GM23248 (cell line): ENCODE data around the gene SPIB. TPM values are rescaled to one million over a fixed set of nuclear protein-coding genes. Genes with fewer than 3 reads are reported as not detected.

Experiments
- DNase-seq: peaks from one replicate; pipeline ENCODE4 v3.0.0-alpha.2; 2015
- H2AFZ ChIP-seq: fragments of 200-600 bp; sonication (generic); 2 replicates; pipeline ENCODE4 v1.6.1; 2016; ENCODE audit warnings: antibody characterized with exemption
- H3F3A ChIP-seq: fragments of 200-600 bp; sonication (generic); 2 replicates; pipeline ENCODE4 v1.6.1; 2016; ENCODE audit warnings: mild to moderate bottlenecking, antibody characterized with exemption, mixed run types; ENCODE audit not compliant: insufficient read depth
- H3K27ac ChIP-seq: fragments of 200-600 bp; sonication (generic); 2 replicates; pipeline ENCODE4 v1.5.1; 2016; ENCODE audit warnings: mild to moderate bottlenecking
- H3K27me3 ChIP-seq: fragments of 200-600 bp; sonication (generic); replicated peaks from 2 replicates; pipeline ENCODE4 v1.6.1; 2016; ENCODE audit warnings: mild to moderate bottlenecking; ENCODE audit not compliant: insufficient read depth
- H3K36me3 ChIP-seq: fragments of 200-600 bp; sonication (generic); 2 replicates; pipeline ENCODE4 v1.6.1; 2016; ENCODE audit warnings: low read depth, mild to moderate bottlenecking
- H3K4me1 ChIP-seq: fragments of 200-600 bp; sonication (generic); 2 replicates; pipeline ENCODE4 v1.6.1; 2016; ENCODE audit warnings: mild to moderate bottlenecking; ENCODE audit not compliant: insufficient read depth
- H3K4me2 ChIP-seq: fragments of 200-600 bp; sonication (generic); one replicate; pipeline ENCODE4 v1.6.1; 2016; ENCODE audit warnings: mild to moderate bottlenecking; ENCODE audit not compliant: unreplicated experiment
- H3K4me3 ChIP-seq: fragments of 200-600 bp; sonication (generic); 2 replicates; pipeline ENCODE4 v1.5.1; 2016; ENCODE audit warnings: mild to moderate bottlenecking
- H3K79me2 ChIP-seq: fragments of 200-600 bp; sonication (generic); 2 replicates; pipeline ENCODE4 v1.6.1; 2016; ENCODE audit warnings: mild to moderate bottlenecking; ENCODE audit not compliant: insufficient read depth
- H3K9ac ChIP-seq: fragments of 200-600 bp; sonication (generic); 2 replicates; pipeline ENCODE4 v1.6.1; 2016; ENCODE audit warnings: mild to moderate bottlenecking
- H3K9me2 ChIP-seq: fragments of 200-600 bp; sonication (generic); 2 replicates; pipeline ENCODE4 v1.6.1; 2016; ENCODE audit warnings: mixed run types, mild to moderate bottlenecking, moderate library complexity; ENCODE audit not compliant: insufficient read depth
- H3K9me3 ChIP-seq: fragments of 200-600 bp; sonication (generic); one replicate; pipeline ENCODE4 v1.6.1; 2017; ENCODE audit warnings: low read depth
- H4K20me1 ChIP-seq: fragments of 200-600 bp; sonication (generic); 2 replicates; pipeline ENCODE4 v1.6.0; 2016; ENCODE audit not compliant: insufficient read depth
- EZH2 ChIP-seq: fragments of 200-600 bp; sonication (generic); IDR thresholded peaks from 2 replicates; pipeline ENCODE4 v1.6.1; 2018; ENCODE audit warnings: antibody characterized with exemption, mild to moderate bottlenecking; ENCODE audit not compliant: insufficient read depth, poor library complexity, severe bottlenecking
- EZH2phosphoT487 ChIP-seq: fragments of 200-600 bp; sonication (generic); IDR thresholded peaks from 2 replicates; pipeline ENCODE4 v1.6.1; 2018; ENCODE audit warnings: antibody characterized with exemption, moderate library complexity, mild to moderate bottlenecking, low read depth; ENCODE audit not compliant: insufficient read depth
- WGBS, 2 experiments: methylation state at CpG; one replicate each; pipeline ENCODE4 v1.1.6; 2015 to 2017; ENCODE audit warnings: low lambda C conversion rate in 2 of 2, low coverage in 1 of 2; ENCODE audit errors: missing lambda C conversion rate in 2 of 2; 5-methylcytosine and 5-hydroxymethylcytosine counted together
- in situ Hi-C: fragments of 300-500 bp; cut with MboI; formaldehyde crosslinking; loops from 2 replicates; pipeline ENCODE4 v1.15.0; 2020
- polyA plus RNA-seq: library from polyadenylated mRNA; unstranded; fragments of >200 nt; fragmentation: Nextera tagmentation; extraction: Ambion mirVana; gene quantifications from 2 replicates; pipeline ENCODE4 v1.2.1, GENCODE V29; 2016
- total RNA-seq: library from RNA; depleted of rRNA; stranded (reverse); fragments of >200 nt; shearing (Covaris generic); gene quantifications from 2 replicates; pipeline ENCODE4 v1.2.3, GENCODE V29; 2014

Gene SPIB
- total and polyA plus RNA-seq, 2 experiments from 2014 or later: not detected

- Histone ChIP-seq H3F3A (no peaks in the 10 kb centered on the region), H3K9ac (no peak overlapping the region), H3K4me2 (no peak overlapping the region), H3K27me3 (no peaks in the 10 kb centered on the region), H3K9me3 (no peaks in the 10 kb centered on the region), H3K36me3 (no peaks in the 10 kb centered on the region), H3K4me3 (no peak overlapping the region), H2AFZ (no peak overlapping the region), H3K4me1 (no peaks in the 10 kb centered on the region), H4K20me1 (no peaks in the 10 kb centered on the region), H3K9me2 (no peaks in the 10 kb centered on the region), H3K27ac (no peak overlapping the region), H3K79me2 (no peaks in the 10 kb centered on the region)
- 70 to 76% methylated on average over 10 of the region's 10 CpGs for WGBS, 2 experiments
- in situ Hi-C loops: no loop called here
- TF ChIP-seq EZH2: no peak
- no peak for DNase-seq
These were observed 29.0 kb downstream of the SPIB start for GRCh38 chr19:50447750-50448149.

GRCh38 chr19:50449236-50449899, 30.6 kb downstream of the SPIB start:
- H3K27ac ChIP-seq: no peak overlapping the region
- WGBS, 2 experiments: 57 to 58% methylated on average over 13 to 14 of the region's 14 CpGs
- DNase-seq: no peak

GRCh38 chr19:50450369-50451222, 31.9 kb downstream of the SPIB start:
- no peak for DNase-seq
- 41 to 46% methylated on average over 28 to 30 of the region's 30 CpGs for WGBS, 2 experiments
- no peak overlapping the region for H3K4me2 ChIP-seq
- TF ChIP-seq EZH2 (no peak), EZH2phosphoT487 (no peak)
- no peak overlapping the region for H3K9ac ChIP-seq
- no peaks in the 10 kb centered on the region for H3K9me2 ChIP-seq
- H3K9me3 ChIP-seq: no peaks in the 10 kb centered on the region
- no peaks in the 10 kb centered on the region for H3K79me2 ChIP-seq
- H2AFZ ChIP-seq: no peak overlapping the region
- H3K4me1 ChIP-seq: no peaks in the 10 kb centered on the region
- no peaks in the 10 kb centered on the region for H3K27me3 ChIP-seq
- H4K20me1 ChIP-seq: no peaks in the 10 kb centered on the region
- no peaks in the 10 kb centered on the region for H3K36me3 ChIP-seq
- no peak overlapping the region for H3K27ac ChIP-seq
- no peak overlapping the region for H3K4me3 ChIP-seq
- in situ Hi-C loops: no loop called here
- no peaks in the 10 kb centered on the region for H3F3A ChIP-seq

More at GRCh38 chr19:50449236-50449899, 30.6 kb downstream of the SPIB start:
- no peaks in the 10 kb centered on the region for H3K4me1 ChIP-seq
- H3K9me2 ChIP-seq: no peaks in the 10 kb centered on the region
- H3K27me3 ChIP-seq: no peaks in the 10 kb centered on the region
- H3K9ac ChIP-seq: no peak overlapping the region
- no peak overlapping the region for H2AFZ ChIP-seq
- H3K9me3 ChIP-seq: no peaks in the 10 kb centered on the region
- no peak for TF ChIP-seq EZH2
- no peak for TF ChIP-seq EZH2phosphoT487
- H3K36me3 ChIP-seq: no peaks in the 10 kb centered on the region
- no peak overlapping the region for H3K4me2 ChIP-seq
- H4K20me1 ChIP-seq: no peaks in the 10 kb centered on the region
- no peaks in the 10 kb centered on the region for H3K79me2 ChIP-seq
- H3F3A ChIP-seq: no peaks in the 10 kb centered on the region
- H3K4me3 ChIP-seq: no peak overlapping the region
- in situ Hi-C loops: no loop called here

- Histone ChIP-seq H2AFZ (no peak overlapping the region), H3K9me2 (no peaks in the 10 kb centered on the region), H4K20me1 (no peaks in the 10 kb centered on the region), H3K79me2 (no peaks in the 10 kb centered on the region), H3K9ac (no peak overlapping the region), H3F3A (no peaks in the 10 kb centered on the region), H3K9me3 (no peaks in the 10 kb centered on the region), H3K36me3 (no peaks in the 10 kb centered on the region), H3K27me3 (no peaks in the 10 kb centered on the region), H3K27ac (no peak overlapping the region), H3K4me3 (no peak overlapping the region), H3K4me2 (no peak overlapping the region), H3K4me1 (no peaks in the 10 kb centered on the region)
- in situ Hi-C loops: no loop called here
- 10 to 31% methylated on average over 2 to 13 of the region's 13 CpGs for WGBS, 2 experiments
- no peak for DNase-seq
- no peak for TF ChIP-seq EZH2
- TF ChIP-seq EZH2phosphoT487: no peak
These were observed 32.4 kb downstream of the SPIB start for GRCh38 chr19:50451223-50451534.
